Neural crest cell (in vitro differentiated cells): Measurements from ENCODE around the gene ZNF384. TPM values are rescaled to one million over a fixed set of nuclear protein-coding genes. Genes with fewer than 3 reads are reported as not detected.

Experiments used
- DNase-seq: peaks from one replicate; pipeline ENCODE4 v3.0.0; 2021; ENCODE audit warnings: low read depth, mixed read lengths, low spot score
- H3K27ac Mint-ChIP-seq: one replicate; pipeline ENCODE4 v1.8.0; 2021; ENCODE audit warnings: mild to moderate bottlenecking, mixed read lengths; ENCODE audit not compliant: unreplicated experiment
- H3K27me3 Mint-ChIP-seq: 2 replicates; pipeline ENCODE4 v1.8.0; 2021; ENCODE audit warnings: low read depth, mild to moderate bottlenecking, mixed read lengths
- H3K36me3 Mint-ChIP-seq: 2 replicates; pipeline ENCODE4 v1.8.0; 2021; ENCODE audit warnings: low read depth, mild to moderate bottlenecking, mixed read lengths
- H3K4me1 Mint-ChIP-seq: 2 replicates; pipeline ENCODE4 v1.8.0; 2021; ENCODE audit warnings: mixed read lengths
- H3K4me3 Mint-ChIP-seq: one replicate; pipeline ENCODE4 v1.8.0; 2021; ENCODE audit warnings: mild to moderate bottlenecking, mixed read lengths
- H3K9me3 Mint-ChIP-seq: 2 replicates; pipeline ENCODE4 v1.8.0; 2021; ENCODE audit warnings: mixed read lengths
- total RNA-seq: library from RNA; stranded (reverse); gene quantifications from 2 replicates; pipeline ENCODE4 v1.2.1, GENCODE V29; 2021
- TF ChIP-seq, protein P1 (sequence below): fragments of 200-600 bp; sonication (generic); conservative IDR thresholded peaks from 2 replicates; pipeline ENCODE4 v1.5.0; 2021; ENCODE audit warnings: antibody characterized with exemption, mild to moderate bottlenecking

The ZNF384 gene
- total RNA-seq, 1 donor from 2014 or later, result 94.3 TPM

DNA sequence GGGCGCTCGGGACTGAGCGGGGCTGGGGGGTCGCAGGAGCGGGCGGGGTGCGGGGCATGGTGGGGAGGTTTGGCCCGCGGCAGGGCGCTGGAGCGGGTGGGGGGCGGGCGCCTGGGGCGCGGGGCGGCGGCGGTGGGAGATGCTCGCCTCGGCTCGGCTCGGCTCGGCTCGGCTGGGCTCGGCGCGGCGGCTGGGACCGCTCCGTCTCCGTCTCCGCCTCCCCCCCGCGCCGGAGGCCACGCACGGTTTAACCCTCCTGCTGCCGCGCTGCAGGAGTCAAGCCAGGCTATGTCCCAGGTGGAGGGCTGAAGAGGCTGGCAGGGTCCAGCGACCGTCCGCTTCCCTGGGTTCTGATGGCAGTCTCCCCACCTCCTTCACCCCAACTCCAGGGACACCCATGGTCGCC, 11.5 kb upstream of the ZNF384 start, which contains the start of gene PIANP:
PIANP (minus strand) TSS at position 170 of the 406 bp plus-strand sequence. CDS start 2,754 bp downstream, outside the sequence.
- DNase-seq, result peak; percentile 44
- no peaks in the 10 kb centered on the region for H3K9me3 Mint-ChIP-seq
- H3K27ac Mint-ChIP-seq, result no peak within 1 kb of the TSS
- H3K4me1 Mint-ChIP-seq, result peaks cover 24% of the 10 kb centered on the region
- H3K27me3 Mint-ChIP-seq, result peaks cover 71% of the 10 kb centered on the region
- peak within 1 kb of the TSS; percentile 86 for H3K4me3 Mint-ChIP-seq
- TF ChIP-seq, protein P1, sequence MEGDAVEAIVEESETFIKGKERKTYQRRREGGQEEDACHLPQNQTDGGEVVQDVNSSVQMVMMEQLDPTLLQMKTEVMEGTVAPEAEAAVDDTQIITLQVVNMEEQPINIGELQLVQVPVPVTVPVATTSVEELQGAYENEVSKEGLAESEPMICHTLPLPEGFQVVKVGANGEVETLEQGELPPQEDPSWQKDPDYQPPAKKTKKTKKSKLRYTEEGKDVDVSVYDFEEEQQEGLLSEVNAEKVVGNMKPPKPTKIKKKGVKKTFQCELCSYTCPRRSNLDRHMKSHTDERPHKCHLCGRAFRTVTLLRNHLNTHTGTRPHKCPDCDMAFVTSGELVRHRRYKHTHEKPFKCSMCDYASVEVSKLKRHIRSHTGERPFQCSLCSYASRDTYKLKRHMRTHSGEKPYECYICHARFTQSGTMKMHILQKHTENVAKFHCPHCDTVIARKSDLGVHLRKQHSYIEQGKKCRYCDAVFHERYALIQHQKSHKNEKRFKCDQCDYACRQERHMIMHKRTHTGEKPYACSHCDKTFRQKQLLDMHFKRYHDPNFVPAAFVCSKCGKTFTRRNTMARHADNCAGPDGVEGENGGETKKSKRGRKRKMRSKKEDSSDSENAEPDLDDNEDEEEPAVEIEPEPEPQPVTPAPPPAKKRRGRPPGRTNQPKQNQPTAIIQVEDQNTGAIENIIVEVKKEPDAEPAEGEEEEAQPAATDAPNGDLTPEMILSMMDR, result no peak
- no peaks in the 10 kb centered on the region for H3K36me3 Mint-ChIP-seq

DNA sequence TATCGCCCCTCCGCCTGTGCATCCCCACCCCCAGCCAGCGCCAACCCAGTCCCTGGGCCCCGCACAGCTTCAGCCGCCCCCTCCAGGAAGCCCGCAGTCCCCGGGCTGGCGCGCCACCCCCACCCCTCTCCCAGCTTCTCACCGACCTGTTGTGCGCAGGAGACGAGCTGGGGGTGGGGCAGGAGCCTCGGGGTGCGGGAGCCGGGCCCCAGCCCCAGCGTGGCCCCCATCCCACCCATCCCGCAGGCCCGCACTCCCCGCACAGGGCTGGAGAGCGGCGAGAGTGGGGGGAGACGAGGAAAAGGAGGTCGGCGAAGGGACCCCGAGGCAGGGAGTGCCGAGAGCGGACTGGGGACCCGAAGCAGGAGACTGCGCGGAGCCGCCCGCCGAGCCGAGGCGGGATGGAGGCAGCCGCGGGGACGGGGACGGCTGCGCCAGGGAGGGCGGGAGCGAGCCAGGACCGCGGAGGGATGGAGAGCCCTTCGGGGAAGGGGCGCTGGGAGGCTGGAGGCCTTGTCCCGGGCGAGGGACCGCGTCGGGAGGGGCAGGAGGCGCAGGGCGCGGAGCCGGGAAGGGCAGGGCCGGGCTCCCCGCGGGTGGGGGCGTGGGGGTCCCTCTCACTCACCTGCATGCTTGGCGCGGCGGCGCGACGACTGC, 10.9 kb upstream of the ZNF384 start:
- Mint-ChIP-seq H3K9me3 (no peaks in the 10 kb centered on the region), H3K4me3 (peak overlapping the region; percentile 86), H3K27ac (no peak overlapping the region), H3K36me3 (no peaks in the 10 kb centered on the region), H3K4me1 (peaks cover 24% of the 10 kb centered on the region), H3K27me3 (peaks cover 67% of the 10 kb centered on the region)
- DNase-seq, result peak; percentile 29
- TF ChIP-seq, protein P1, result no peak

DNA sequence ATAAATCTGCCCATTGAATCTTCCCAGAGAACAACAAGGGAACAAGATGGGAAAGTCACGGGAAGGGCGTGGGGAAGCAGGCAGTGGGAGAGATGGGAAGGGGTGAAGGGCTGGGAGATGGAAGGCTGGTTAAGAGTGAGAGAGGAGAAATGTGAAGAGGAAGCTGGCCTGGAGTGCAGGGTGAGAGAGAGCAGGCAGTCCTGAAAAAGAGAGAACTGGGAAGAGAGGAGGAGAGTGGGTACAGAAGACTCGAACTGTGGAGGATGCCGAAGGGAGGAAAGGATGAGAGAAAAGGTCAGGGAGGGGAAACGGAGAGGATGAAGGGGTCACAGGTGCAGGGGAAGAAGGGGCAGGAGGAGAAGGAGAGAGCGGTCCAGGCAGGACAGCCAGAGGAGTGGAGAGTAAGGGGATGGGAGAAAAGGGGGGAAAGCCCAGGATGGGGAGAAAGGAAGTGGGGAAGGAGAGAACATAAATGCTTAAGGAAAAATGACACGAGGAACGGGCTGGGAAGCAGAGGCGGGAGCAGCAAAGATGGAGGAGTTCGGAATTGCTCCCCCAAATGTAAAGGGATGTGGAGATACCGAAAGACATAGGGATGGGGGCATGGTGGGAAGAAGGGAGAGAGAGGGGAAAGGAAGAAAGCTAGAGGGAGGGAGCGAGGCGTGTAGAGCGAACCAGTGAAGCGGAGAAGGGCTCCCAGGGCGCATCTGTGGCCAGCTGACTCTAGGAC, 10.2 kb upstream of the ZNF384 start:
- TF ChIP-seq, protein P1, result no peak
- peaks cover 60% of the 10 kb centered on the region for H3K27me3 Mint-ChIP-seq
- peaks cover 24% of the 10 kb centered on the region for H3K4me1 Mint-ChIP-seq
- H3K4me3 Mint-ChIP-seq, result peak overlapping the region; percentile 86
- no peaks in the 10 kb centered on the region for H3K36me3 Mint-ChIP-seq
- no peak for DNase-seq
- H3K27ac Mint-ChIP-seq, result no peak overlapping the region
- no peaks in the 10 kb centered on the region for H3K9me3 Mint-ChIP-seq

DNA sequence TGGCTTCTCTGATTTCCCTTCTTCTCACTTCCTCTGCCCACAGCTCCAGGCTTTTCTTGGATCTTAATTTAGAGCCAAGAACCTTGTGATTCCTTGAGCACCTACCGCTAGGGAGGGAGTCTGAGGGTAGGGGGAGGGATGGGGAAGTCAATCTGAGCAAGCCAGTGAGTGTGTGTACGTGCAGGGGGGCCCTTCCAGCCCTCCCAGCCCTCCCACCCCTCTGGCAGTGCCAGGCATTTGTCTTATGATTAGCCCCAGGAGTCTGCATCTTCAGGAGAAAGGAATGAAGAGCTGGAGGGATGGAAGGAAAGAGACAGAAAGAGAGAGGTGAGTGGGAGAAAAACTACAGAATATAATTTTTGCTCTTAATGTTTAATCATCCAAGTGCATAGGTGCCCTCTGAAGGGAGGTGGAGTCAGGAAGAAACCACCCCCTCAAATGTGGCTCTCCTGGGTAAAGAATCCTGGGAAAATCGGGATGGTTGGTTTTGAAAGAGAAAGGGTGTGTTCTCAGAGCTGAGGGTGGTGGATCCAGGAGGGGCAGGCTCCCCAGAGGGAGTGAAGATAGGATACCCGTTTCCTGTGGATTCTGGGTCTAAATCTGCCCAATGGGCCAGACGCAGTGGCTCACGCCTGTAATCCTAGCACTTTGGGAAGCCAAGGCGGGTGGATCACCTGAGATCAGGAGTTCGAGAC, 9.3 kb upstream of the ZNF384 start:
- no peak for DNase-seq
- H3K4me1 Mint-ChIP-seq, result peaks cover 22% of the 10 kb centered on the region

More for the DNA sequence above, 9.3 kb upstream of the ZNF384 start:
- TF ChIP-seq, protein P1, result no peak
- Mint-ChIP-seq H3K36me3 (no peaks in the 10 kb centered on the region), H3K27ac (no peak overlapping the region), H3K9me3 (no peaks in the 10 kb centered on the region), H3K27me3 (peaks cover 54% of the 10 kb centered on the region), H3K4me3 (peak overlapping the region; percentile 86)
